Stimulated activated CD8-positive, alpha-beta memory T cell treated with anti-CD3 and anti-CD28 coated beads, Interleukin-2, amount 100 ng/mL, for 48 hours (primary cell): ENCODE measurements around the gene TNFRSF1B.

ENCODE experiments used
- DNase-seq, 2 donors: peaks; one replicate each; pipeline ENCODE4 v3.0.0-alpha.2; 2020; ENCODE audit warnings: low read depth in 2 of 2

Gene TNFRSF1B

GRCh38 chr1:12166834-12167492 lies at the start of gene TNFRSF1B:
Gene TNFRSF1B (plus strand): TSS chr1:12166991. CDS start chr1:12167092, 101 bp downstream.
- peak; percentile 58 to 73 for DNase-seq

DNA sequence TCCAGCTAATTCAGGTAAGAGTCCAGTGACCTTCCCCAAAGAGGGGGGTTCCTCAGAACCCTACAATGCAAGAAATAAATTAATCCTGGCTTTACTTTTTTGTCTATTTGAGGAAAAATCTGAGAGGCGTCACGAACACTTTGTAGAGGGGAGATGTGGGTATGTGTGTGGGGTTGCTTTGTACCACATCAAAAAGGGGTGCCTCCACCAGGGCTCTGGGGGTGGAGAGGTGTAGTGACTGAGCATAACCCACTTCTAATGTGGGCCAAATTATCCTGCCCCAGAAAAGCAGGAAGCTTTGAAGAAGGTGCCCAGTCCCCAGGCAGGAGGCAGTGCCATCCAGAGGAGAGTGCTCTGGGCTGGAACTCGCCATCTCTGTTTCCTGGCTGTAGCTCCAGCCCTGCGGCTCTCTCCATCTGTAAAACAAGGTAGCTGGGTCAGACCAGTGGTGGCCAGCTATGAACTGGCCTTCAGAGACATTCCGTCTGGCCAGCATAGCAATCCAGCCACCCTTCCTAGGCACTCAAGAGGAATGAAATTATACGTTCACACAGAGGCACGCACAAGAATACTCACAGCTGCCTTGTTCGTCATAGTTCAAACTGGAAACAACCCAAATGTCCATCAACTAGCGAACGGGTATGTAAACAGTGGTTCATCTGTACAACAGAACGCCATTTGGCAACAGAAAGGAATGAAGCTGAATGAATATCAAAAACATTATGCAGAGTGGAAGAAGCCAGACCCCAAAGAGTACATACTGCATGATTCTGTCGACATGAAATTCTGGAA lies 45.4 kb upstream of the TNFRSF1B start:
- no peak for DNase-seq

DNA sequence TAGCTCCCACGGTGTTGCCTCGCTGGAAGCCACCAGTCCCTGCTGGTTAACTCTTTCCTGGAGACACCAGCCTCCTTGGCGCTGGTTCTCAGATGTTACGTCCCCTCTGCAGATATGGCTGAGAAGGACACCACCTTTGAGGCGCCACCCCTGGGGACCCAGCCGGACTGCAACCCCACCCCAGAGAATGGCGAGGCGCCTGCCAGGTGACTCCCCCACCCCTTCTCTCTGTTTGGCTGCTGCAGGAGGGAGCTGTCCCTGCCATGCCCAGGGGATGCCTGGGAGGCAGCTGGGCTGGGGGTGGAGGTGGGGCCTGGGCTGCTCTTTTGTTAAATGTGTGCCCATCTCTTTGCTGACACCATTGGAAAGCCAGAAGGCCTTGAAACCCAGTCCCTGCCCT lies 43.6 kb upstream of the TNFRSF1B start:
- DNase-seq: no peak

DNA sequence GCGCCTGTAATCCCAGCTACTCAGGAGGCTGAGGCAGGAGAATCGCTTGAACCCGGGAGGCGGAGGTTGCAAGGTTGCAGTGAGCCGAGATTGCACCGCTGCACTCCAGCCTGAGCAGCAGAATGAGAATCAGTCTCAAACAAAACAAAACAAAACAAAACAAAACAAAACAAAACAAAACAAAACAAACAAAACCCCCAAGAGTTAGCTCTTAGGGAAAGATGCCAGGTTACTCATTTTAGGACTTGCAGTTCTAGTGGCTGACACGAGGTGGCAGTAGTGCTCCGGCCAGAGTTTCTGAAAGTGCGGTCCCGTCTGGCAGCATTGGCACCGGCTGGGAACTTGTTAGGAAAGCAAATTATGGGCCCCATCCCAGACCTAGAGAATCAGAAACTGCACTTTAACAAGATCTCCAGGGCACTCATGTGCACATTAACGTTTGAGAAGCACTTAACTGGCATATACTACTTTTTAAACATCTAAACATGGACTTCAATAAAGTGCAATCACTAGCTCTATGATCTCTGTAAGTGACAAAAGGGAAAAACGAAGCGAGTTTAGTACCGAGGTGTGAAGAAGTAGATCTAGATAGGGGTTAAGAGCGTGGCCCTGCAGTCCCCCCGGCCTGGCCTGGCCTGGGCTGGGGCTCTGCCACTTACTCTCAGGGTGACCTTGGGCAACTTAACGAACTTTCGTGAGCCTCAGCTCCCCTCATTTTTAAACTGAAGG lies 41.9 kb upstream of the TNFRSF1B start:
- DNase-seq: peak; percentile 57 to 62

- DNase-seq: no peak
Measured at GRCh38 chr1:12125422-12126355, 41.1 kb upstream of the TNFRSF1B start.

- no peak for DNase-seq
Measured at GRCh38 chr1:12126781-12127180, 40.0 kb upstream of the TNFRSF1B start.

GRCh38 chr1:12127206-12127810 lies 39.5 kb upstream of the TNFRSF1B start:
- DNase-seq: peak in 1 of 2 donors; percentile 22

GRCh38 chr1:12128120-12128519 lies 38.7 kb upstream of the TNFRSF1B start:
- no peak for DNase-seq

DNA sequence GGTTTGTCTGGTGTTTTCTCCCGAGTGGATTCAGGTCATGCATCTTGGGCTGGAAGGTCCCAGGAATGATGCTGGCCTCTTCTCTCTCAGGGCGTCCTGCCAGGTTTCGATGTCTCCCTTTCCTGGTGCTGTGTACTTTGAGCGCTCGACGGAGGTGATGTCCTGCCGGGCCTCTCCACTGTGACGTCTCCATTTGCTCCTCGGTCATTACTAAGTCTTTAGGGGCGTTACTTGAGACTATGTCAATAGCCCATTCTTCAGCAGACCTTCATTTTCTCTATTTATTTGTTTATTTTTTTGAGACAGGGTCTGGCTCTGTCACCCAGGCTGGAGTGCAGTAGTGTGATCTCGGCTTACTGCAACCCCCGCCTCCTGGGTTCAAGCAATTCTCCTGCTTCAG lies 37.2 kb upstream of the TNFRSF1B start:
- DNase-seq: no peak

DNA sequence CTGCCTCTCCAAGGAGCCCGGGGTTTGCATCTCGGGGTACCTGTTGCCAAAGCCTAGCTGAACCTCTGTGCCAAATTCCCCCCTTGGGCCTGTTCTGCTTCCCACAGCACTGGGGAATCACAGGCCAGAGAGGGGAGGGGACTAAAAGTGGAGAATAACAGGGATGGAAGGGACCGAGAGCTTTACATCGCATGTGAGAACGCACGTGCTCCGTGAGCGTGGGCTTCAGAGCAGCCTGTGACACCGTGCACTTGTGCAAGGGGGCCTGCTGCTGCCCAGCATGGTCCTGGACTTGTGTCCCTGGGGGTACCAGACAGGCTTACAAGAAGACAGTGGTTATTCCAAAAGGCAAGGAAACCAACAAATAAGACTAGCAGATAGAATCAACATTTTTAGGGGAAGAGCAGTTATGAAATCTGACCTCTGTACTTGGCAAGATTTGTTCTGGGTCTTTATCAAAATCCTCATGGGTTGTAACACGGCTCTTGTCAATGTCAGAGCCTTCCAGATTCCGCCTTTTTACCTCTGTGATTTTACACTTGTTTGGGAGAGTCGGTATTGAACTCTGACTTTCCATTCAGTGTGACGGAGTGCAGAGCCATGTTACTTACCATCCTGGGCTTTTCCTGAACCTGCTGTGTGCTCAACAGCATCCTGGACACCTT lies 36.2 kb upstream of the TNFRSF1B start:
- DNase-seq: no peak

DNA sequence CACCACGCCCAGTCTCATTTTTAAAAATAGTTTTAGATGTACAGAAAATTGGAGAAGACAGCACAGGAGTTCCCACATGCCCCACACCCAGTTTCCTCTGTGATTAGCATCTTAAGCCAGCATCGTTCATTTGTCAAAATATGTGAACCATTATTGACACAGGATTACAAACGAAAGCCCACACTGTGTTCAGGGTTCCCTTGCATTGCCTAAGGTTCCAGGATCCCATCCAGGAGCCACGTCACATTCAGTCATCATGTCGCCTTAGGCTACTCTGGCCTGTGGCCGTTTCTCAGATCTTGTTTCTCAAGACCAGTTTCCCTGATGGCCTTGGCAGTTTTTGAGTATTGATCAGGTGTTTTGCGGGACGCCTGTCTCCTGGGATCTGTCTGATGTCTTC lies 34.7 kb upstream of the TNFRSF1B start:
- no peak for DNase-seq

- DNase-seq: no peak
Measured at GRCh38 chr1:12134716-12135115, 32.1 kb upstream of the TNFRSF1B start.

GRCh38 chr1:12135612-12136011 lies 31.2 kb upstream of the TNFRSF1B start:
- DNase-seq: no peak

DNA sequence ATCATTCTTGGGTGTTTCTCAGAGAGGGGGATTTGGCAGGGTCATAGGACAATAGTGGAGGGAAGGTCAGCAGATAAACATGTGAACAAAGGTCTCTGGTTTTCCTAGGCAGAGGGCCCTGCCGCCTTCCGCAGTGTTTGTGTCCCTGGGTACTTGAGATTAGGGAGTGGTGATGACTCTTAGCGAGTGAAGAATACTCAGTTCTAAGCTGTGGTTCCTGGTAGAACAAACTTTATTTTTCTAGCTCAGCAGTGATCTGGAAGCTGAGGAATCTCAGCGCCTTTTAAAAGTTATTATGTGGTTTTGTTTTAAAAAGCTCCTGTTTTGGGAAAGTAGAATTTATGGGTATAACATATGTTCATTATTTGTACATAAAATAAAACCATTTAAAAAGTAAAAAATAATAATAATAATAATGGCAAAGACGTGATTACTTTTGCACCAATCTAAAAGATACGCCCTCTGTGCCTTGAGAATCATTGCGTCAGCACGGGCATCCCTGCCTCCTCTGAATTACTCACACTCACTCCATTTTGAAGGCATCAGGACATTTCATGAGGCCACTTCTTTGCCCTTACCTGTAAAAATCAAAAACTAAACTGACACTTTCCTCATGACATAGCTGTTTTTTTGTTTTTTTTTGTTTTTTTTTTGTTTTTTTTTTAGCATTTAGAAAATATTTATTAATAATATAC lies 29.7 kb upstream of the TNFRSF1B start:
- DNase-seq: no peak

DNA sequence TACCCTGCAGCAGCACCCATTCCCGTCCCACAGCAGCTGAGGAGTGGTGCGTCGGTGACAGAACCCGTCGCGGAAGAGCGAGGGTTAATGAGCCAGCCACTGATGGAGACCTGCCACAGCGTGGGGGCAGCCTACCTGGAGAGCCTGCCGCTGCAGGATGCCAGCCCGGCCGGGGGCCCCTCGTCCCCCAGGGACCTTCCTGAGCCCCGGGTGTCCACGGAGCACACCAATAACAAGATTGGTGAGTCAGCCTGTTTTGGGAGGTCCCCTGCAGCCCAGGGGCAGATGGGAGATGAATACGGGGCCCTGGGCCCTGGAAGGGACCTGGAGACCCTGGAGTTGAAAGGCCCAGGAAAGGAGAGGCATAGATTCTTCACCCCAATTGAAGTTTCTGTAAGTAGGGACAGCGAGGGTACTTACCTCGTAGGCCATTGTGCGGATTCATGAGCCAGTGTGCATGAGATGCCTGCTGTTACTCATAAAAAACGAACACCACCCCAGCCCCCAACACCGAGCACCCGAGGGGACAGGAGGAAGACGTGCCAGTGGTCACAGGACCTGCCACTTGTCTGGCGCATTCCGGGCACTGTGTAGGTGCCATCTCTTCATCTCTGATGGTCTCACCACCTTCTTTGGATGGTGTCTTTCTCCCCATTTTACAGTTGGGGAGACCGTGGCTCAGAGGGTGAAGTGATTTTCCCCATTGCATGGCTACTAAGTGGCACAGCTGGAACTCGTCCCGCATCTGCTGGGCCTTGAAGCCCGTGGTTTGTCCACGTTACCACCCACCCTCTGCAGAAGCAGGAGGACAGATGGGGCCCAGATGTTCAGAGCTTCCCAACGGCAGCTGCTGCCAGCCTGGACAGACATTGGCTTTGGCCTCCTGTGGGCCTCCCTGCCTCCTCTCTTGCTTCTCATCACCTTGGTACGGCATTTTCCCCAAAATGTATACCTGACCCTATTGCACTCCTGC lies 28.3 kb upstream of the TNFRSF1B start:
- DNase-seq: no peak

GRCh38 chr1:12140016-12140415 lies 26.8 kb upstream of the TNFRSF1B start:
- DNase-seq: no peak

- no peak for DNase-seq
Measured at GRCh38 chr1:12140515-12141162, 26.2 kb upstream of the TNFRSF1B start.

DNA sequence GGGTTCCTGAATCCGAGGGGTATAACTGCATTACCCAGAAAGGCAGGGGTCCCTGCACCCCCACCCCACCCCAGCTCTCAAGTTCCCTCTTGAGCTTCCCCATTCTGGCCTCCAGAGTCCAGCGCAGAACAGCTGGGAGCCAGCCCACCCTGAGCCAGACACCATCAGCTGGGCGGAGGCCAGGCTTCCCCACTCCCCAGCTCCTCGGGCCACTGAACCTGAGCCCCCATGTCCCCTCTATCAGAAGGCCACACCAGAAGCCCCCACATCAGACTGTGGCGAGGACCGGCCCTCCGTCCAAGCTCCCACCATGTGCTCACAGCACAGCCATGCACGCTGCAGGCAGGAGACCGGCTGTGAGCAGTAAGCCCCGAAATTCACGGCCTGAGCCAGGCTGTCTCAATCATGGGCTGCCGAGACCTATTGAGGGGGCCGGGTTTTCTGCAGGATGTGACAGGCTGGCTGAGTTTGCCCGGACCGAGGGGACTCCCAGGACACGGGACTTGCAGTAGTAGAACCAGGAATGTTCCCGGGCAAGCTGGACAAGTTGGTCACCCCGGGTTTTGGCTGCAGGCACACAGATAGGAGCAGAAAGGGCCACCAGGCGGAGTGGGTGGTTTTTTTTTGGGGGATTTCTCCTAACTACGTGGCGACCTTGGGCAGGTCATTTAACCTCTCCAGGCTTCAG lies 25.5 kb upstream of the TNFRSF1B start:
- DNase-seq: no peak
